NCI-H2227 treated with DMSO at 0.1 percent for 48 hours (cell line): ENCODE results near the gene UQCRH.
"Not testable (repeated sequence)": the region's sequence is repeated elsewhere in the genome, so short reads cannot be mapped to it uniquely, and the experiment has no call there.

ENCODE experiments used
- DNase-seq: peaks from one replicate; lab custom pipeline; 2025; lab: John Stamatoyannopoulos, UW

UQCRH gene

GRCh38 chr1:46300673-46301405 lies 2.7 kb upstream of the UQCRH start:
- DNase-seq: no peak

DNA sequence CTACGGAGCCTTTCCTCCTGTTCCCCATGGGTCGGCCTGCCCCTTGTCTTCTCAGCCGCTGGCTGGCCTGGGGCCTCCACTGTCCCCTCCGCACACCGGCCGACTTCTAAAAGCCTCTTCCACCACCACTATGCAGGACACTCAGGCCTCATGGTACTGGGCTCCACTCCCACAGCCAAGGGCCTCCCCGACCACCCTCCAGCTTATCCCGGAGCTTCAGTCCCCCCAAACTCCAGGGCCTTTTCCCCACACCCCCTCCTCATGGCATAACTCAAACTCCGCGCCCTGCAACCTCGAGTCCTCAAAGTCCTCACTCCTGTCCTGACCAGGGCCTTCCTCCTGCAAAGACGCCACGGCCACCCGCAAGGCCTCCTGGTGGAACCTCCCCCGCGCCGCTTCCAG lies 2.1 kb upstream of the UQCRH start:
- DNase-seq: no peak

- no peak for DNase-seq
These were observed 1.5 kb upstream of the UQCRH start for GRCh38 chr1:46301808-46302640.

DNA sequence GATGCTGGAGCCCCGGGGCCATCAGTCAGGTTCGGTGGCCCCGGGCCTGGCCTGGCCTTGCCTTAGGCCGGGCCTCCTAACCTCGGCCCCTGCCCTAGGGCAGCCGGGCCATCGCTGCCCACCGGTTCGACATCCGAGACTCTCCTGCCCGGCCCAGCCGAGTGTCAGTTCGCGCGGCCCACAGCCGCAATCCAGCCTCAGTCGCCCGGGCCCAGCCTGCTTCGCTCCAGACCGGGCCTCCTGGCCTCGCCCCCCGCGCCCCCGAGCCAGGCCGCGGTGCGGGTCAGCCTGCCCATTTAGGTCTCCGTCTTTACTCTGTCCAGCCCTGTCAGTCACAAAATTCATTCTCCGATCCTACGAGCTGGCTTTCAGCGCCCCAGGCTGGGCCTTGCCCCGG lies 859 bp upstream of the UQCRH start:
- DNase-seq: no peak

DNA sequence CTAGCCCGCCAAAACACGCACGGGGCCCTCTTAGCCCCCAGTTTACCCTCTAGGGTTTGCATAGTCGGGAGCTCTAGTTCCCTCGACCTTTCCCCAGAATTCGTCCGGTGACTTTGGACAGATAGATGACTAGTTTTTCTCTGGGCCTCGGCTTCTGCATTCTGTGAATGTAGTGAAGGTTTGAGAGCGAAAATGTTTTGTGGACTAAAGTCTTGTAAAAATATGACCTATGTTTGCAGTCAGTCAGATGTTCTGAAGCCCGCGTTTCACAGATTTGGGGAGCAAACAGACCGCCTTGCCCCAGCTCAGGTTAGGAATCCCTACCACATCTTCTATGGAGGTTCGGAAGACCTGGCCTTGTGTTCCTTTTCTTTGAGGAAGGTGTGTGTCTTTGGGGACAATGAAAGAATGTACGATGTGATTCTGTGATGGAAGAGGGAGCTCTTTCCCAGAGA lies 401 bp downstream of the UQCRH start:
- no peak for DNase-seq

GRCh38 chr1:46306159-46306530 lies 2.6 kb downstream of the UQCRH start:
- no peak for DNase-seq

GRCh38 chr1:46309401-46310159 lies 6.1 kb downstream of the UQCRH start:
- no peak for DNase-seq

DNA sequence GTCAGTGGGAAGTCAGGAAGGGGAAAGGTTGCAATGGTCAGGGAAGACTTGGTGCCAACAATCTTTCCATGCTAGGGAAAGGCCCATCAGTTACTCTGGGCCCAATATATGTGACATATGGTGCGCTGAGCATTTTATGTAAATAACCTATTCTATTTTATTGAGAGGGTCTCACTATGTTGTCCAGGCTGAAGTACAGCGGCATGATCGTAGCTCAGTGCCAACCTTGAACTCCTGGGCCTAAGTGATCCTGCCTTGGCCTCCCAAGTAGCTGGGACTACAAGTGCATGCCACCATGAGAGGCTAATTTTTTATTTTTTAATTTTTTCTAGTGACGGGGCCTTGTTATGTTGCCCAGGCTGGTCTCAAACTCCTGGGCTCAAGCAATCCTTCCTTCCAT lies 6.8 kb downstream of the UQCRH start:
- DNase-seq: no peak

DNA sequence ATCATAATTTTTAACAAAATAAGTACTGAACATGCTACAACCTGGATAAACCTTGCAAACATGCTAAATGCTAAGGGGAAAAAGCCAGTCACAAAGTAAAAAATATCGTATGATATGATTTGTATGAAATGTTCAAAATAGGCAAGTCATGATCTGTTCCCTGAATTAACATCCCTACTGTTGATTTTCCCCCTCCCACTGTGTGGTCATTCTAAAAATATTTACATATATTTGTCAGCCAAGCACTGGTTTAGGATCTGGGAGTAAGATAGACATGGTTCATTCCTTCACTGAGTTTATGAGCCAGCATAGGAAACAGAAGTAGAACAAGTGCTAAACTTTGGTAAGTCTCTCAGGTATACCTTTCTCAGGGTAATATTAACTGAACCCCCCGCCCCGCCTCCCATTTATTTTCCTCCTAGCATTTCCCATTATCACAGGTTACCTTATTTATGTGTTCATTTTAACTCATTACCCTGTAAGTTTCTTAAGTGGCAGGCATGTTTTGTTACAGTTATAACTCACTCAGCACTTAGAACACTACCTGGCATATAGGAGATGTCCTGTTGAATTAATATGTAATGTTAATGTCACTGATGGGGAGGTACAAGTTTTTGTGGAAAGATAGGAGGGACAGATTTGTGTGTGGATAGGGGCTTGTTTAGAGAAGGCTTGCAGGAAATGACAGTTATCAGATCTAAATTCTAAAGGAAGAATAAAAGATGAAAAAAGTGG lies 12.3 kb downstream of the UQCRH start:
- no peak for DNase-seq

- no peak for DNase-seq
These were observed 13.8 kb downstream of the UQCRH start for GRCh38 chr1:46317323-46317722.

DNA sequence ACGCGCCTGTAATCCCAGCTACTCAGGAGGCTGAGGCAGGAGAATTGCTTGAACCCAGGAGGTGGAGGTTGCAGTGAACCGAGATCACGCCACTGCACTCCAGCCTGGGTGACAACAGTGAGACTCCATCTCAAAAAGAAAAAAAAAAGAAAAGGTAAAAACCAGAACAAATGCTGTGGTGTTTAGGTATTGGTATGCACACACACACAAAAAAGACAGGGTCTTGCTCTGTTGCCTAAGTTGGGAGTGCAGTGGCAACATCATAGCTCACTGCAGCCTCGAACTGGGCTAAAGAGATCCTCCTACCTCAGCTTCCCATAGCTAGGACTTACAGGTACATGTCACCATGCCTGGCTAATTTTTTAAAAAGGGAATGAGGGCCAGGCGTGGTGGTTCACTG lies 15.8 kb downstream of the UQCRH start:
- not testable (repeated sequence) for DNase-seq

DNA sequence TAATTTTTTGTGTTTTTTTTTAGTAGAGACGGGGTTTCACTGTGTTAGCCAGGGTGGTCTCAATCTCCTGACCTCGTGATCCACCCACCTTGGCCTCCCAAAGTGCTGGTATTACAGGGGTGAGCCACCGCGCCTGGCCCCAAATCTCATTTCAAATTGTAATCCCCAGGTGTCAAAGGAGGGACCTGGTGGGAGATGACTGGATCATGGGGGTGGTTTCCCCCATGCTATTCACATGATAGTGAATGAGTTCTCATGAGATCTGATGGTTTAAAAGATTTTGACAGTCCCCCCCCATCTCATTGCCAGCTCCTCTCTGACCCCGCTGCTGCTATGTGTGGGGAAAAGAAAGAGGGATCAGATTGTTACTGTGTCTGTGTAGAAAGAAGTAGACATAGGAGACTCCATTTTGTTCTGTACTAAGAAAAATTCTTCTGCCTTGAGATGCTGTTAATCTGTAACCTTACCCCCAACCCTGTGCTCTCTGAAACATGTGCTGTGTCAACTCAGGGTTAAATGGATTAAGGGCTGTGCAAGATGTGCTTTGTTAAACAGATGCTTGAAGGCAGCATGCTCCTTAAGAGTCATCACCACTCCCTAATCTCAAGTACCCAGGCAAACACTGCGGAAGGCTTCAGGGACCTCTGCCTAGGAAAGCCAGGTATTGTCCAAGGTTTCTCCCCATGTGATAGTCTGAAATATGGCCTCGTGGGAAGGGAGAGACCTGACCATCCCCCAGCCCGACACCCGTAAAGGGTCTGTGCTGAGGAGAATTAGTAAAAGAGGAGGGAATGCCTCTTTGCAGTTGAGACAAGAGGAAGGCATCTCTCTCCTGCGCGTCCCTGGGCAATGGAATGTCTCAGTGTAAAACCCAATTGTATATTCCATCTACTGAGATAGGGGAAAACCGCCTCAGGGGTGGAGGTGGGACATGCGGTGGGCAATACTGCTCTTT lies 16.7 kb downstream of the UQCRH start:
- not testable (repeated sequence) for DNase-seq

GRCh38 chr1:46322191-46322590 lies 18.7 kb downstream of the UQCRH start:
- not testable (repeated sequence) for DNase-seq

- DNase-seq: not testable (repeated sequence)
These were observed 22.0 kb downstream of the UQCRH start for GRCh38 chr1:46325285-46326076.

- not testable (repeated sequence) for DNase-seq
These were observed 24.7 kb downstream of the UQCRH start for GRCh38 chr1:46328182-46328581.

DNA sequence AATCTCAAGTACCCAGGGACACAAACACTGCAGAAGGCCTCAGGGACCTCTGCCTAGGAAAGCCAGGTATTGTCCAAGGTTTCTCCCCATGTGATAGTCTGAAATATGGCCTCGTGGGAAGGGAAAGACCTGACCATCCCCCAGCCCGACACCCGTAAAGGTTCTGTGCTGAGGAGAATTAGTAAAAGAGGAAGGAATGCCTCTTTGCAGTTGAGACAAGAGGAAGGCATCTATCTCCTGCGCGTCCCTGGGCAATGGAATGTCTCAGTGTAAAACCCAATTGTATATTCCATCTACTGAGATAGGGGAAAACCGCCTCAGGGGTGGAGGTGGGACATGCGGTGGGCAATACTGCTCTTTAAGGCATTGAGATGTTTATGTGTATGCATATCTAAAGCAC lies 26.3 kb downstream of the UQCRH start:
- not testable (repeated sequence) for DNase-seq

- not testable (repeated sequence) for DNase-seq
These were observed 26.9 kb downstream of the UQCRH start for GRCh38 chr1:46330381-46330780.

- not testable (repeated sequence) for DNase-seq
These were observed 28.5 kb downstream of the UQCRH start for GRCh38 chr1:46331786-46332540.
